SJSA1 (cell line): ENCODE measurements around the gene BCL2L15. TPM values are rescaled to one million over a fixed set of nuclear protein-coding genes. Genes with fewer than 3 reads are reported as not detected.
"Not testable (repeated sequence)": the region's sequence is repeated elsewhere in the genome, so short reads cannot be mapped to it uniquely, and the experiment has no call there.

Experiments
- DNase-seq, 2 experiments: peaks; one replicate each; pipeline ENCODE4 v3.0.0-alpha.2; 2015 to 2020; ENCODE audit warnings: low spot score in 2 of 2, low read depth in 1 of 2
- H3K27ac ChIP-seq: fragments of 250-450 bp; sonication (Bioruptor Pico); 2 replicates; pipeline ENCODE4 v1.5.1; 2020; ENCODE audit warnings: mild to moderate bottlenecking, moderate library complexity
- H3K27me3 ChIP-seq: fragments of 250-450 bp; sonication (Bioruptor Pico); replicated peaks from 2 replicates; pipeline ENCODE4 v1.5.1; 2020; ENCODE audit warnings: mild to moderate bottlenecking, moderate library complexity
- H3K36me3 ChIP-seq: fragments of 250-450 bp; sonication (Bioruptor Pico); 2 replicates; pipeline ENCODE4 v1.5.1; 2020; ENCODE audit warnings: mild to moderate bottlenecking
- H3K4me1 ChIP-seq: fragments of 250-450 bp; sonication (Bioruptor Pico); replicated peaks from 2 replicates; pipeline ENCODE4 v1.6.1; 2021; ENCODE audit warnings: mild to moderate bottlenecking
- H3K4me3 ChIP-seq: fragments of 250-450 bp; sonication (Bioruptor Pico); 2 replicates; pipeline ENCODE4 v1.5.1; 2020; ENCODE audit warnings: mild to moderate bottlenecking
- H3K9me3 ChIP-seq: fragments of 250-450 bp; sonication (Bioruptor Pico); replicated peaks from 2 replicates; pipeline ENCODE4 v1.5.1; 2020; ENCODE audit warnings: mild to moderate bottlenecking
- total RNA-seq: library from RNA; depleted of rRNA; stranded (reverse); fragments of >200 nt; shearing (Covaris generic); gene quantifications from 2 replicates; pipeline ENCODE4 v1.2.3, GENCODE V29; 2014; rRNA removed

BCL2L15 gene
- total RNA-seq, 1 experiment from 2014 or later: 0.13 TPM

- H3K9me3 ChIP-seq, H3K4me3 ChIP-seq, H3K27me3 ChIP-seq, H3K4me1 ChIP-seq, H3K27ac ChIP-seq, DNase-seq, H3K36me3 ChIP-seq: not testable (repeated sequence)
These were observed 34.7 kb downstream of the BCL2L15 start for GRCh38 chr1:113852694-113853093.

DNA sequence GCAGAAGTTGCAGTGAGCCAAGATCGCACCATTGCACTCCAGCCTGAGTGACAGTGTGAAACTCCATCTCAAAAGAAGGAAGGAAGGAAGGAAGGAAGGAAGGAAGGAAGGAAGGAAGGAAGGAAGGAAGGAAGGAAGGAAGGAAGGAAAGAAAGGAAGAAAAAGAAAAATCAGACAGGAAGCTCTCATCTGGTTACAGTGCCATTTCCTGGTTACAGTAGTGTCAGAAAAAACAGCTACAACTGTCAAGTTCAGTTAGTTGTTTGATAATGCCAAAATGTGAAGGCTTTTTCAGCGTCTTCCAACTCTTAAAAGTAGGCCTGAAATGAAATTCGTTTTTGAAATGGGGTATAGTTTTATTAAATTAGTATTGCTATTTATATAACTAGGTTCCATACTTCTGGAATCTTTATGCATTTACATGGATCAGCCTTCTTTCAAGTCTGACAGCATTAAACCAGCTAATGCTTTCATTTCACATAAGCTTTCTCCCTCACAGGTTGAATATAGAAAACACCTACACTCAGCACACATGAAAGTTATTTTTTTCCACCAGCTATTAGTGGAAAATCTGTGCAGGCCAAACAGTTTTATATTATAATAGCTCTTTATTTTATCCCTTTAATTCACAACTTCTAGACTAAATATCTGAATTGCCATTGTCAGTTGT lies 37.1 kb downstream of the BCL2L15 start:
- Histone ChIP-seq H3K27ac (no peak overlapping the region), H3K27me3 (no peaks in the 10 kb centered on the region), H3K4me1 (no peaks in the 10 kb centered on the region), H3K4me3 (no peak overlapping the region), H3K36me3 (no peaks in the 10 kb centered on the region), H3K9me3 (no peaks in the 10 kb centered on the region)
- DNase-seq: no peak

DNA sequence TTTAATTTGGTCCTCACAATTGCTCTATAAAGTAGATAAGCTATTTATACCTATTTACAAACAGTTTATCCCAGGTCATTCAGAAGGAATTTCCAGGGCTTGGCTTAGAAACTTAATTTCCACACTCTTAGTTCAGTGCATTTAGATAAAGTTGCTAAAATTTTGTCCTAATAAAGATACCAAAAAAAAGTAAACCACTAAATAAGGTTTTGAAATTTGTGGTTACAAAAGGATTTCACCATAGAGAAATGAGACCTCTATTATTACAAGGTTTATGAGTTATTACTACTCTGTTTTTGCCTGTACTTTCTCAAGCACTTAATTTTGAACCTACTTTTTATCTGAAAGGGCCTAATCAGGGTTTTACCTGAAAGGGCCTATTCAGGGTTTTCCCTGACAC lies 38.3 kb downstream of the BCL2L15 start:
- Histone ChIP-seq H3K36me3 (no peaks in the 10 kb centered on the region), H3K27ac (no peak overlapping the region), H3K27me3 (no peaks in the 10 kb centered on the region), H3K4me1 (no peaks in the 10 kb centered on the region), H3K4me3 (no peak overlapping the region), H3K9me3 (no peaks in the 10 kb centered on the region)
- no peak for DNase-seq

DNA sequence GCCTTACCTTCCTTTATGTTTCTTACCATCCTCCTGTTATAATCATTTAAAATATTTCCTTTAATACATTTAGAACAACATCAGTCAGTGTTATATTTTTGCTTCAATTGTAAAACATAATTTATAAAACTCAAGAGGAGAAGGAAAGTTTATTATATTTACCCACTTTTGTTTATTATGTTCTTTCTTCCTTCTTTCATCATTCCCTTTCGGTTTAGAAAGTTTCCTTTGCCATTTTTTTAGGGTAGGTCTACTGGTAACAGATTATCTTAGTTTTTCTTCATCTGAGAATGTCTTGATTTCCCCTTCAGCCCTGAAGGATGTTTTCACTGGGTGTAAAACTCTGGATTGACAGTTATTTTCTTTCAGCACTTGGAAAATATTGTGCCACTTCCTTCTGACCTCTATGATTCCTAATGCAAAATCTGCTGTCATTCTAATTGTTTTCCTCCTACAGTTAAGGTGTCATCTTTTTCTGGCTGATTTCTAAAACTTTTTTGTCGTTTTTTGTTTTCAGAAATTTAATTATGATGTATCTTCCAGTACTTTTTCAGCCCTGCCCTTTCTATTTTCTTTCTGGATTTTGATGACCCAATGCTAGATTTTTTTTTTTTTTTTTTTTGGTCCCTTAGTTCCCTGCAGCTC lies 40.9 kb downstream of the BCL2L15 start:
- H3K4me1 ChIP-seq: no peaks in the 10 kb centered on the region
- DNase-seq: no peak

GRCh38 chr1:113836534-113836933 lies 50.8 kb downstream of the BCL2L15 start:
- H3K4me1 ChIP-seq: no peaks in the 10 kb centered on the region
- H3K27ac ChIP-seq: no peak overlapping the region
- H3K9me3 ChIP-seq: no peaks in the 10 kb centered on the region
- no peak overlapping the region for H3K4me3 ChIP-seq
- no peak for DNase-seq
- H3K36me3 ChIP-seq: no peaks in the 10 kb centered on the region
- no peaks in the 10 kb centered on the region for H3K27me3 ChIP-seq

More for the DNA sequence above, 40.9 kb downstream of the BCL2L15 start:
- H3K36me3 ChIP-seq: no peaks in the 10 kb centered on the region
- H3K27me3 ChIP-seq: no peaks in the 10 kb centered on the region
- no peak overlapping the region for H3K27ac ChIP-seq
- H3K4me3 ChIP-seq: no peak overlapping the region
- no peaks in the 10 kb centered on the region for H3K9me3 ChIP-seq

- Histone ChIP-seq H3K9me3 (no peaks in the 10 kb centered on the region), H3K4me1 (no peaks in the 10 kb centered on the region), H3K27me3 (no peaks in the 10 kb centered on the region), H3K4me3 (no peak overlapping the region), H3K36me3 (no peaks in the 10 kb centered on the region), H3K27ac (no peak overlapping the region)
- peak in 1 of 2 experiments; percentile 61 for DNase-seq
These were observed 51.6 kb downstream of the BCL2L15 start for GRCh38 chr1:113835686-113836290.

DNA sequence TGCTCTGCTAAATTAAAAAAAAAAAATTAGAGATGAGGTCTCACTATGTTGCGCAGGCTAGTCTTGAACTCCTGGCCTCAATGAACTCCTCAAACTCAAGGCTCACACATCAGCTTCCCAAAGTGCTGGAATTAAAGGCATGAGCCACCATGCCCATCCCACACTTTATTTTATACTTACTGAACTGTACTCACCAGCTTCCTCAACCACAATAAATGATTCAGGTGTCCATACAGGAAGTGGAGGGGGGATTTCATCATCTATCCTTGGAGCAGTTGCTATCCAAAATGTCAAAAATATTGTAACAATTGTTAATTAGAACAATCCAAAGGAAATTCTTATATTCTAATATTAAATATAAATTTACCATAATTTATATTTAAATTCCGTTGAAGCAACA lies 52.7 kb downstream of the BCL2L15 start:
- no peaks in the 10 kb centered on the region for H3K4me1 ChIP-seq
- DNase-seq: no peak
- H3K4me3 ChIP-seq: no peak overlapping the region
- H3K27ac ChIP-seq: no peak overlapping the region
- no peaks in the 10 kb centered on the region for H3K27me3 ChIP-seq
- H3K9me3 ChIP-seq: no peaks in the 10 kb centered on the region
- H3K36me3 ChIP-seq: no peaks in the 10 kb centered on the region

Other genes with a start within 250 kb of the BCL2L15 start
- gene PHTF1, start 128.1 kb downstream of the BCL2L15 start, total RNA-seq: 38.3 and 42.4 TPM in 2 replicates
- 6.7 and 7.7 TPM in 2 replicates for gene RSBN1, start 75.1 kb downstream of the BCL2L15 start, total RNA-seq
- 0.72 and 1.5 TPM in 2 replicates for gene PTPN22, start 15.9 kb downstream of the BCL2L15 start, total RNA-seq
- 17.3 and 23.4 TPM in 2 replicates for gene AP4B1, start 17.2 kb upstream of the BCL2L15 start, total RNA-seq
- gene DCLRE1B, start 17.7 kb upstream of the BCL2L15 start, total RNA-seq: 8.5 and 14.8 TPM in 2 replicates
- 28.4 and 42.0 TPM in 2 replicates for gene HIPK1, start 41.7 kb upstream of the BCL2L15 start, total RNA-seq
- gene OLFML3, start 91.9 kb upstream of the BCL2L15 start, total RNA-seq: 55.2 and 58.2 TPM in 2 replicates